AML-193 (cell line): Measurements from ENCODE around the gene TEKT4.
"Not testable (repeated sequence)": the region's sequence is repeated elsewhere in the genome, so short reads cannot be mapped to it uniquely, and the experiment has no call there.

ENCODE experiments used
- DNase-seq, 2 experiments: peaks; one replicate each; lab custom pipeline; 2025; lab: John Stamatoyannopoulos, UW

The TEKT4 gene

GRCh38 chr2:94875820-94876522 is 4.7 kb downstream of the TEKT4 start:
- no peak for DNase-seq

GRCh38 chr2:94876523-94876863 is 5.3 kb downstream of the TEKT4 start:
- DNase-seq = no peak

- no peak for DNase-seq
Measured at GRCh38 chr2:94877129-94877528, 5.9 kb downstream of the TEKT4 start.

- not testable (repeated sequence) for DNase-seq
Measured at GRCh38 chr2:94878575-94878974, 7.3 kb downstream of the TEKT4 start.

GRCh38 chr2:94879314-94879981 is 8.2 kb downstream of the TEKT4 start:
- DNase-seq = no peak

GRCh38 chr2:94879982-94880377 is 8.8 kb downstream of the TEKT4 start:
- no peak for DNase-seq

- no peak for DNase-seq
Measured at GRCh38 chr2:94880507-94880906, 9.3 kb downstream of the TEKT4 start.

GRCh38 chr2:94881070-94881469 is 9.8 kb downstream of the TEKT4 start:
- no peak for DNase-seq

GRCh38 chr2:94890234-94890633 is 19.0 kb downstream of the TEKT4 start:
- DNase-seq = no peak

GRCh38 chr2:94895273-94895672 is 24.0 kb downstream of the TEKT4 start:
- DNase-seq = not testable (repeated sequence)

GRCh38 chr2:94906976-94907375 is 35.7 kb downstream of the TEKT4 start:
- not testable (repeated sequence) for DNase-seq

- DNase-seq = no peak
Measured at GRCh38 chr2:94923196-94923595, 52.0 kb downstream of the TEKT4 start.

GRCh38 chr2:94924999-94925398 is 53.8 kb downstream of the TEKT4 start:
- not testable (repeated sequence) for DNase-seq
